GM10266 (cell line): ENCODE results near the gene BMPER.

Experiments
- DNase-seq: peaks from one replicate; pipeline ENCODE4 v3.0.0; 2012; ENCODE audit errors: extremely low spot score
- TF ChIP-seq, protein P1 (sequence below): IDR thresholded peaks from 2 replicates; pipeline ENCODE4 v1.5.1; 2012; ENCODE audit warnings: mild to moderate bottlenecking, low read depth; ENCODE audit not compliant: control insufficient read depth, insufficient read depth; ENCODE audit errors: missing control alignments

The BMPER gene

DNA sequence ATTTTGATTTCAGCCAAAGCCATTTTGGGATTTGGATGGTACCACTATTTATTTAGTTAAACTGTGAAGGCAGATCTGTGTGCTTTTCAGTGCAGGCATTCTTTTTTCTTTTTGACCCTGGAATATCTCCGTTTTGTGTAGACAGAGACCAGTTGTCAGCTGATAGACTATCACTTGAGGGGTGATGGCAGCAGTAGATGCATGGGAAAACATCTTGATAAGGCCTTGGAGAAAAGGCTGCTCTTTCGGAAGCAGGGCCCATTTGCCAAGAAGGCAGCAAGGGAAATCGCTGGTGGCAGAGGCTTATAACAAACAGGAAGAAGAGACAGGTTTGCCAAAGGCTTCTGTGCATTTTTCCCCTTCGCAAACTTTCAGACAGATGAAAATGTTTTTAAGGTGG is 2.6 kb upstream of the BMPER start:
- no peak for DNase-seq
- TF ChIP-seq, protein P1, sequence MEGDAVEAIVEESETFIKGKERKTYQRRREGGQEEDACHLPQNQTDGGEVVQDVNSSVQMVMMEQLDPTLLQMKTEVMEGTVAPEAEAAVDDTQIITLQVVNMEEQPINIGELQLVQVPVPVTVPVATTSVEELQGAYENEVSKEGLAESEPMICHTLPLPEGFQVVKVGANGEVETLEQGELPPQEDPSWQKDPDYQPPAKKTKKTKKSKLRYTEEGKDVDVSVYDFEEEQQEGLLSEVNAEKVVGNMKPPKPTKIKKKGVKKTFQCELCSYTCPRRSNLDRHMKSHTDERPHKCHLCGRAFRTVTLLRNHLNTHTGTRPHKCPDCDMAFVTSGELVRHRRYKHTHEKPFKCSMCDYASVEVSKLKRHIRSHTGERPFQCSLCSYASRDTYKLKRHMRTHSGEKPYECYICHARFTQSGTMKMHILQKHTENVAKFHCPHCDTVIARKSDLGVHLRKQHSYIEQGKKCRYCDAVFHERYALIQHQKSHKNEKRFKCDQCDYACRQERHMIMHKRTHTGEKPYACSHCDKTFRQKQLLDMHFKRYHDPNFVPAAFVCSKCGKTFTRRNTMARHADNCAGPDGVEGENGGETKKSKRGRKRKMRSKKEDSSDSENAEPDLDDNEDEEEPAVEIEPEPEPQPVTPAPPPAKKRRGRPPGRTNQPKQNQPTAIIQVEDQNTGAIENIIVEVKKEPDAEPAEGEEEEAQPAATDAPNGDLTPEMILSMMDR: no peak

DNA sequence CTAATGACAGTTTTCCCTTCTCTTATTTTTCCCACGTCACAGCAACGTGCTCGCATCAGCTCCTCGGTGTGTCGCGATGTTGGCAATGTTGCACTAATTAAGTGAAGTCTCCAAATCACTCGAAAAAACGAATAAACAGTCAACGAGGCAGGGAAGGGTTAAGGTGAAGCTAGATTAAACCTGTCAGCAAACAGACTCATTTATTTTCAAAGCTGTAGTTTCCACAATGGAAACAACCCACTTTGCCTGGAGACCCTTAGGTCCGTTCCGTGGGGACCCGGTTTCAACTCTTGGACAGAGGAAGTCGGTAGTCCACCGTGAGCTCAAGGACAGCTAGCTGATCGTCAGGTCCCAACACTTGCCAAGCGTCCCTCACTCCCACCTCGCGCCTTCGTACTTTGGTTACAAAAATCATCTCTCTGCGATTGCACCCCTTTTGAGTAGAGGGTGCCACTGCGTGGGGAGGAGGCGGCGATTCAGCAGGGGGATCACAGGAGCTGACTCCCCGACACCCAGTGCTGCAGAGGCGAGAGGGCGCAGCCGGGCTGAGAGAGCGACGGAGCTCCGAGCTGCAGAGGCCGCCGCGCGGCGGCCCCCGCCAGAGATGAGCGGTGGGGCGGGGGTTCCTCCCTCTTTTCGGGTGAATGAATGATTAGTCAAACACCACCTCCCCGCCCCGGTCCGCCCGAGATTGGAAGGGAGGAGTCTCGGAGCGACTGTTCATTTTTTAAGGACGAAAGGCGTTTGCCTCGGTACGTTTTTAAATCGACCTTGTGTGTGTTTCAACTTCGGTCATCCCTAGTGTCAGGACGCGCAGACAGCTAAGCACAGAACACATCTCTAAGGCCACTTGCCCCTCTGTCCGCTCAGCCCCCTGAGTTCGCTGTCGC is 1.3 kb upstream of the BMPER start:
- peak; percentile 10 for DNase-seq

DNA sequence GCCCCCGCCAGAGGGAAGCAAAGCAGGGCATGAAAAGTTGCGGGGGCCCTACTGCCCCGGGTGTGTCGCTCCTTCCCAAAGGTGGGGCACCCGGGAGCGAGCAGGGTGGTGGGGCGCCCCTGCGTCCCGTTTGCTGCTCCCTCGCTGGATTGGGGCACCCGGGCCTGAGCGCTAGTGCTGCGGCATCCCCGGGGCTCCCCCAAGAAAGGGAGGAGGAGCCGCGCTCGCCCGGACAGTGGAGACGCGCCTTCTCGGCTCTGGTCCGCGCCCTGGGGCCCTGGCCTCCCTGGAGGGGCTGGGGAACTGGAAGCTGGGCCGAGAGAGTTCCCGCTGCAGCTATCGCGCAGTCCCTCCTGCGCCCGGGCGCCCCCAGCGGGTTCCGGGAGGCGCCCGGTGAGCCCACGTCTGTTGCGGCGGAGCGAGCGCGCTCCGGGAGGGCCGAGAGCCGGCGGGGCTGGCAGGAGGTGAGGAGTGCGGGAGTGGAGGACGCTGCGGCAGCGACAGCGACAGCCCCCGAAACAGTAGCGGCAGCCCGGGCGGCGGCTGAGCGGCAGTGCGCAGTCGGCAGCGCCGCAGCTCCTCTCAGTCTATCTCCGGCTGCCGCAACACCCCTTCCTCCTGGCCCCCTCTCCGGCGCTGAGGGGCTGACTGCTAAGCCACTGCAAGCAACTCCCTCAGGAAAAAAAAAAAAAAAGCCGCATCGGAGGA is 504 bp upstream of the BMPER start:
- peak; percentile 30 for DNase-seq
- TF ChIP-seq, protein P1: no peak

More for the DNA sequence above, 1.3 kb upstream of the BMPER start:
- TF ChIP-seq, protein P1: no peak

DNA sequence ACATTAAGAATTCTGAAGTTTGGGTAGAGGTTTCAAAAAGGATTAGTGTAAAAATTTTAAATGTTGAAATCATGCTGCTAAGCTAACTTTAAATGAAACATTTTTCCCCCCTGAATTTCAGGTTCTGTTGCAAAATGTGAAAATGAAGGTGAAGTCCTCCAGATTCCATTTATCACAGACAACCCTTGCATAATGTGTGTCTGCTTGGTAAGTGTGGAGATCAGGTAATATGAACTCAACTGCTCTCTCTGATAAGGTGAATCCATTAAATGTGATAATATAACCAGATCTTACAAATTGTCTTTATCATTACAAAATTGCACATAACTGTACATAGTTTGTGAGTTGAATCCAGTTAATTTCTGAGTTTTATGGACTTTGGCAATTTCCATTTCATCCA is 1.4 kb downstream of the BMPER start:
- TF ChIP-seq, protein P1: no peak
- DNase-seq: no peak

DNA sequence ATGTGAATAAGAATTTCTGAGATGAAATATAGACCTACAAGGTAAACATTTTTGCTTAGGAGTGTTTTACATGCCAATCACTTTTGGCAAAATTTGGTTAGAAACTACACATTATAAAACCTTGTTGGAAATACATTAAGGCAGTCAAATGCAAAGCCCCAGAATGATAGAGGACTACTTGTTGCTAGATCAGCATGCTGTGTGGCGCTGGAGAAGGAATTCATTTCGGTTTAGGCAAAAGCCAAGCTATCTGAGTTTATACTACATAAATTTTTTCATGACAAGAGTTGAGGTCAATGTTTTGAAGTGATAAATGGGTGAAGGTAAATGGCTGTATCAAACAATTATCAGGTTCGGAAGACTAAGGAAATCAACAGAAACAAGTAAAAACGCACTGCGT is 2.3 kb downstream of the BMPER start:
- no peak for DNase-seq

DNA sequence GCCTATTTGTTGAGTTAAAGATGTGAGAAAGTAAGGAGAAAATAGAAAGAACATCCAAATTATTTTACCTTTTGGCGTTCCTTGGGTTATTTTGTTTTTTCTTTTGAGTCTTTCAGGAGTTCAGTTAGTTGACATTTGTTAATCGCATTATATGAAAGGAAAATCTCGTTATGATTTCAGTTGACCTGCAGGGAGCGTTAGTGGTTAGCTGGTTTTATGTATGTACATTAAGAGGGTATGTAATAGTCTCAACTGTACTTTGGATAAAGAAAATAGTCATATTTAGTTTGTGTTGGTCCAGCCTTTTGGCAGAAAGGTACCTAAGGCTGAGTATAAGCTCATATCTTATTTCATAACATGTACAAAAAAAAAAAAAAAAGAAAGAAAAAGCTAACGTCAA is 4.0 kb downstream of the BMPER start:
- TF ChIP-seq, protein P1: no peak
- DNase-seq: no peak

More for the DNA sequence above, 2.3 kb downstream of the BMPER start:
- TF ChIP-seq, protein P1: no peak

DNA sequence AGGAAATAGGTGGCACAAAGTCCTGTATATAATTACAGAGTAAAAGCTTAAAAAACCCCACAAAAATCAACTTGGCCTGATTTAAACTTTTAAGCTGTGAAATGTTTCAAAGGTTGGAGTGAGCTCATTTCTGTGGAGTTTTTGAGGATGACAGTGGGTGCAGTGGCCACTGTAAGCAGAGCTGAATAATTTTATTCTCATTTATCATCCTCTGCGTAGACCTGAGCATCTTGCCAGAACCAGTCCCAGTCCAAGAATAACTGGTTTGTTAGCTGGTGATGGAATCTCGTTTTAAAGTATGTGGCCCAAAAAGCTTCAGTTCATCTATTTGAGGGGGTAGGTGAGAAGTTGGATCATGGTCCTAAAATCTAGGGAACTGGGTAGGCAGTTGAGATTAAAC is 4.4 kb downstream of the BMPER start:
- TF ChIP-seq, protein P1: no peak
- no peak for DNase-seq
